ENCODE results near the gene CADM1.

GRCh38 chr11:115207916-115208315, 296.3 kb downstream of the CADM1 start:
- TF ChIP-seq POLR2A (IDR thresholded peaks at IDR 0.05) (no peak), EP300 (IDR thresholded peaks at IDR 0.05) (no peak)

Data from stomach (tissue), 4 donors.